WTC11 (cell line): ENCODE measurements around the gene MCCC1. TPM values are rescaled to one million over a fixed set of nuclear protein-coding genes. Genes with fewer than 3 reads are reported as not detected.

Experiments used
- total RNA-seq: library from RNA; stranded (reverse); gene quantifications from 3 replicates; pipeline ENCODE4 v1.2.3, GENCODE V29; 2021

MCCC1 gene
- total RNA-seq, 1 experiment from 2014 or later: 19.5 TPM

Other genes starting within 250 kb of the MCCC1 start
- gene DCUN1D1, start 119.0 kb downstream of the MCCC1 start, total RNA-seq: 50.4 to 64.5 TPM (median 56.3 TPM) in 3 replicates
- gene LAMP3, start 63.2 kb upstream of the MCCC1 start, total RNA-seq: 0.39 to 0.53 TPM (median 0.44 TPM) in 3 replicates
- 6.8 to 7.7 TPM (median 7.3 TPM) in 3 replicates for gene B3GNT5, start 153.8 kb upstream of the MCCC1 start, total RNA-seq